CD4-positive, alpha-beta memory T cell (primary cell): Measurements from ENCODE around the gene COL5A1. TPM values are rescaled to one million over a fixed set of nuclear protein-coding genes. Genes with fewer than 3 reads are reported as not detected.
A peak's percentile ranks its signal among the peaks of the same experiment; 100 is the strongest.

ENCODE experiments used
- CTCF ChIA-PET: fragments of 350-600 bp; sonication (Branson Sonifier 250); formaldehyde crosslinking; loops from one replicate; lab custom pipeline; 2021; ENCODE audit warnings: inconsistent platforms; ENCODE audit not compliant: partially characterized antibody; lab: Charles Lee
- POLR2A ChIA-PET: fragments of 350-600 bp; sonication (Branson Sonifier 250); formaldehyde crosslinking; loops from one replicate; lab custom pipeline; 2021; ENCODE audit not compliant: partially characterized antibody; lab: Charles Lee
- DNase-seq, 5 donors: peaks; one replicate each; pipeline versions ENCODE4 v3.0.0 to v3.0.0-alpha.2; 2020 to 2022; ENCODE audit warnings: mixed read lengths in 1 of 5
- H3K27ac ChIP-seq: one replicate; pipeline ENCODE4 v1.7.0; 2013; ENCODE audit warnings: low read depth, low read length
- H3K27me3 ChIP-seq: 2 replicates; pipeline ENCODE4 v1.7.0; 2013; ENCODE audit warnings: mild to moderate bottlenecking, low read length, moderate library complexity; ENCODE audit not compliant: insufficient read depth
- H3K36me3 ChIP-seq: 2 replicates; pipeline ENCODE4 v1.7.0; 2013; ENCODE audit warnings: mild to moderate bottlenecking, low read length, moderate library complexity; ENCODE audit not compliant: insufficient read depth
- H3K4me1 ChIP-seq: 2 replicates; pipeline ENCODE4 v1.7.0; 2013; ENCODE audit warnings: mild to moderate bottlenecking, low read length, moderate library complexity; ENCODE audit not compliant: insufficient read depth
- H3K4me3 ChIP-seq, 2 donors: one replicate each; pipeline ENCODE4 v1.7.0; 2013; ENCODE audit warnings: low read length in 2 of 2, mild to moderate bottlenecking in 1 of 2
- H3K9me3 ChIP-seq, 2 donors: one replicate each; pipeline ENCODE4 v1.7.0; 2013; ENCODE audit warnings: low read length in 2 of 2, control low read depth in 1 of 2; ENCODE audit not compliant: control insufficient read depth in 1 of 2
- H3K27ac Mint-ChIP-seq, 7 donors: one replicate each; pipeline ENCODE4 v1.8.0; 2020 to 2021; ENCODE audit warnings: mixed read lengths in 7 of 7, mild to moderate bottlenecking in 6 of 7, inconsistent platforms in 3 of 7, moderate library complexity in 3 of 7
- H3K27me3 Mint-ChIP-seq, 2 donors: one replicate each; pipeline ENCODE4 v1.8.0; 2020 to 2021; ENCODE audit warnings: mixed read lengths in 2 of 2
- H3K36me3 Mint-ChIP-seq, 2 donors: one replicate each; pipeline ENCODE4 v1.8.0; 2020 to 2021; ENCODE audit warnings: mixed read lengths in 2 of 2, inconsistent platforms in 1 of 2, mild to moderate bottlenecking in 1 of 2
- H3K4me1 Mint-ChIP-seq, 4 donors: one replicate each; pipeline ENCODE4 v1.8.0; 2020 to 2021; ENCODE audit warnings: mixed read lengths in 4 of 4, mild to moderate bottlenecking in 1 of 4
- H3K4me3 Mint-ChIP-seq, 8 donors: one replicate each; pipeline ENCODE4 v1.8.0; 2020 to 2021; ENCODE audit warnings: mixed read lengths in 8 of 8, mild to moderate bottlenecking in 7 of 8, moderate library complexity in 6 of 8, inconsistent platforms in 3 of 8
- H3K9me3 Mint-ChIP-seq, 8 donors: one replicate each; pipeline ENCODE4 v1.8.0; 2020 to 2021; ENCODE audit warnings: mixed read lengths in 8 of 8, mild to moderate bottlenecking in 5 of 8, inconsistent platforms in 3 of 8, moderate library complexity in 1 of 8
- intact Hi-C: fragments of 100-400 bp; cut with micrococcal nuclease; formaldehyde crosslinking; loops from one replicate; pipeline ENCODE4 v1.15.1; 2023
- polyA plus RNA-seq, 2 donors: library from polyadenylated mRNA; unstranded; fragments of 300-500 nt; fragmentation: Illumina TruSeq; gene quantifications; one replicate each; pipeline ENCODE4 v1.2.3, GENCODE V29; 2021
- total RNA-seq, 2 experiments: library from RNA; stranded (reverse); gene quantifications; one replicate each; pipeline ENCODE4 v1.2.3, GENCODE V29; 2021

Gene COL5A1
- total and polyA plus RNA-seq, 4 experiments from 2014 or later: 0.36 to 1.6 (median 1.5) TPM; not detected in 1

GRCh38 chr9:134656334-134657006 lies 14.9 kb downstream of the COL5A1 start:
- no peak overlapping the region for H3K4me3 ChIP-seq
- Mint-ChIP-seq H3K4me3 (no peak overlapping the region), H3K36me3 (peaks cover 2 to 3% of the 10 kb centered on the region in 2 donors), H3K9me3 (peaks cover 1 to 12% (median 7%) of the 10 kb centered on the region in 8 donors), H3K4me1 (no peaks in the 10 kb centered on the region), H3K27me3 (peaks cover 0 to 2% of the 10 kb centered on the region in 2 donors), H3K27ac (no peak overlapping the region)
- intact Hi-C loops: no loop called here
- H3K36me3 ChIP-seq: no peaks in the 10 kb centered on the region
- no peaks in the 10 kb centered on the region for H3K4me1 ChIP-seq
- CTCF ChIA-PET: no interaction called here
- DNase-seq: no peak
- POLR2A ChIA-PET: no interaction called here
- H3K27ac ChIP-seq: no peak overlapping the region
- no peaks in the 10 kb centered on the region for H3K9me3 ChIP-seq
- H3K27me3 ChIP-seq: no peaks in the 10 kb centered on the region

- POLR2A ChIA-PET: no interaction called here
- DNase-seq: no peak
Observed at GRCh38 chr9:134657666-134658377, 16.2 kb downstream of the COL5A1 start.

GRCh38 chr9:134658378-134658955 lies 16.9 kb downstream of the COL5A1 start:
- Histone ChIP-seq H3K9me3 (no peaks in the 10 kb centered on the region), H3K4me3 (no peak overlapping the region), H3K36me3 (no peaks in the 10 kb centered on the region), H3K27ac (no peak overlapping the region), H3K4me1 (no peaks in the 10 kb centered on the region), H3K27me3 (no peaks in the 10 kb centered on the region)
- DNase-seq: no peak
- Mint-ChIP-seq H3K36me3 (peaks cover 2 to 3% of the 10 kb centered on the region in 2 donors), H3K9me3 (peaks cover 3 to 15% (median 9%) of the 10 kb centered on the region in 8 donors), H3K27me3 (peaks cover 0 to 2% of the 10 kb centered on the region in 2 donors), H3K4me1 (no peaks in the 10 kb centered on the region), H3K27ac (no peak overlapping the region), H3K4me3 (no peak overlapping the region)
- ChIA-PET POLR2A (no interaction called here), CTCF (no interaction called here)
- intact Hi-C loops: no loop called here

More at GRCh38 chr9:134657666-134658377, 16.2 kb downstream of the COL5A1 start:
- intact Hi-C loops: no loop called here
- CTCF ChIA-PET: no interaction called here
- no peak overlapping the region for H3K4me3 Mint-ChIP-seq
- Histone ChIP-seq H3K36me3 (no peaks in the 10 kb centered on the region), H3K4me1 (no peaks in the 10 kb centered on the region), H3K9me3 (no peaks in the 10 kb centered on the region), H3K27me3 (no peaks in the 10 kb centered on the region), H3K4me3 (no peak overlapping the region), H3K27ac (no peak overlapping the region)
- H3K36me3 Mint-ChIP-seq: peaks cover 2 to 3% of the 10 kb centered on the region in 2 donors
- H3K4me1 Mint-ChIP-seq: no peaks in the 10 kb centered on the region
- H3K9me3 Mint-ChIP-seq: peaks cover 3 to 15% (median 9%) of the 10 kb centered on the region in 8 donors
- H3K27ac Mint-ChIP-seq: no peak overlapping the region
- peaks cover 0 to 2% of the 10 kb centered on the region in 2 donors for H3K27me3 Mint-ChIP-seq

GRCh38 chr9:134659688-134660131 lies 18.1 kb downstream of the COL5A1 start:
- Mint-ChIP-seq H3K36me3 (peaks cover 2 to 3% of the 10 kb centered on the region in 2 donors), H3K27ac (no peak overlapping the region), H3K9me3 (peaks cover 3 to 15% (median 9%) of the 10 kb centered on the region in 8 donors), H3K4me3 (no peak overlapping the region), H3K27me3 (peaks cover 0 to 2% of the 10 kb centered on the region in 2 donors), H3K4me1 (no peaks in the 10 kb centered on the region)
- POLR2A ChIA-PET: no interaction called here
- Histone ChIP-seq H3K27me3 (no peaks in the 10 kb centered on the region), H3K27ac (no peak overlapping the region), H3K9me3 (no peaks in the 10 kb centered on the region), H3K4me1 (no peaks in the 10 kb centered on the region), H3K4me3 (no peak overlapping the region), H3K36me3 (no peaks in the 10 kb centered on the region)
- no peak for DNase-seq
- CTCF ChIA-PET: no interaction called here
- intact Hi-C loops: no loop called here

- POLR2A ChIA-PET: no interaction called here
- no peak overlapping the region for H3K27ac Mint-ChIP-seq
- H3K9me3 Mint-ChIP-seq: peaks cover 3 to 15% (median 9%) of the 10 kb centered on the region in 8 donors
Observed at GRCh38 chr9:134660407-134660806, 18.8 kb downstream of the COL5A1 start.

GRCh38 chr9:134661299-134661698 lies 19.7 kb downstream of the COL5A1 start:
- Mint-ChIP-seq H3K36me3 (peaks cover 2 to 3% of the 10 kb centered on the region in 2 donors), H3K4me1 (no peaks in the 10 kb centered on the region), H3K4me3 (no peak overlapping the region), H3K9me3 (peaks cover 3 to 15% (median 9%) of the 10 kb centered on the region in 8 donors), H3K27ac (no peak overlapping the region), H3K27me3 (peaks cover 0 to 6% of the 10 kb centered on the region in 2 donors)
- Histone ChIP-seq H3K27ac (no peak overlapping the region), H3K27me3 (no peaks in the 10 kb centered on the region), H3K36me3 (no peaks in the 10 kb centered on the region), H3K9me3 (no peaks in the 10 kb centered on the region), H3K4me1 (no peaks in the 10 kb centered on the region), H3K4me3 (no peak overlapping the region)
- DNase-seq: no peak
- intact Hi-C loops: no loop called here
- CTCF ChIA-PET: interaction anchor here (1.2 kb wide), 1 partner anchor 10 kb away, joined by 3 read pairs; no protein-coding TSS in a partner anchor
- POLR2A ChIA-PET: no interaction called here

More at GRCh38 chr9:134660407-134660806, 18.8 kb downstream of the COL5A1 start:
- peaks cover 2 to 3% of the 10 kb centered on the region in 2 donors for H3K36me3 Mint-ChIP-seq
- no peaks in the 10 kb centered on the region for H3K4me1 Mint-ChIP-seq
- no peak overlapping the region for H3K27ac ChIP-seq
- H3K36me3 ChIP-seq: no peaks in the 10 kb centered on the region
- peaks cover 0 to 5% of the 10 kb centered on the region in 2 donors for H3K27me3 Mint-ChIP-seq
- no peak for DNase-seq
- H3K9me3 ChIP-seq: no peaks in the 10 kb centered on the region
- H3K4me3 Mint-ChIP-seq: no peak overlapping the region
- CTCF ChIA-PET: interaction anchor here (1.2 kb wide), 1 partner anchor 11 kb away, joined by 3 read pairs; no protein-coding TSS in a partner anchor
- H3K27me3 ChIP-seq: no peaks in the 10 kb centered on the region
- no peaks in the 10 kb centered on the region for H3K4me1 ChIP-seq
- no peak overlapping the region for H3K4me3 ChIP-seq
- intact Hi-C loops: no loop called here

- Histone ChIP-seq H3K36me3 (no peaks in the 10 kb centered on the region), H3K4me3 (no peak overlapping the region), H3K9me3 (no peaks in the 10 kb centered on the region), H3K4me1 (no peaks in the 10 kb centered on the region), H3K27me3 (no peaks in the 10 kb centered on the region), H3K27ac (no peak overlapping the region)
- Mint-ChIP-seq H3K4me3 (peak overlapping the region in 1 of 8 donors; percentile 54), H3K9me3 (peaks cover 3 to 15% (median 9%) of the 10 kb centered on the region in 8 donors), H3K27ac (no peak overlapping the region), H3K4me1 (no peaks in the 10 kb centered on the region), H3K27me3 (peaks cover 0 to 10% of the 10 kb centered on the region in 2 donors), H3K36me3 (peaks cover 2 to 3% of the 10 kb centered on the region in 2 donors)
- intact Hi-C loops: no loop called here
- POLR2A ChIA-PET: no interaction called here
- DNase-seq: no peak
- CTCF ChIA-PET: interaction anchor here (1.2 kb wide), 1 partner anchor 9 kb away, joined by 3 read pairs; no protein-coding TSS in a partner anchor
Observed at GRCh38 chr9:134661791-134662142, 20.2 kb downstream of the COL5A1 start.
